ENCODE measurements around the gene EPHA8.

DNA sequence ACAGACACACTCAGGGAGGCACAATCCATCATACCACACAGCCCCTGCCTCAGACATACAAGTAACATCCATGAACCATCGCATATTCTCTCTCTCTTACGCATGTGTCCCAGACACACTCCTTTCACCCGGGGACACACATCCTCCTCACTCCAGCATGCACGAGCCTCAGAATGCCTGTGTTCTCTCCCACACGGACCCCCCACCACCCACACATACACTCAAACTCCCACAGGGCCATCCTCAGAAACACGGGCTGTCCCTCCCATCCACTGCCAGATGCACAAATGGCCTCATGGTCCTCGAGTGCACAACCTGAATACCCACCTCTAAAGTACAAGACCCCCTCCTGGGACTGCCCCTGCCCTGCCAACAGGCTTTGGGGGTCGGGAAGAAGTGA, 78.0 kb downstream of the EPHA8 start:
- TF ChIP-seq, protein P1, sequence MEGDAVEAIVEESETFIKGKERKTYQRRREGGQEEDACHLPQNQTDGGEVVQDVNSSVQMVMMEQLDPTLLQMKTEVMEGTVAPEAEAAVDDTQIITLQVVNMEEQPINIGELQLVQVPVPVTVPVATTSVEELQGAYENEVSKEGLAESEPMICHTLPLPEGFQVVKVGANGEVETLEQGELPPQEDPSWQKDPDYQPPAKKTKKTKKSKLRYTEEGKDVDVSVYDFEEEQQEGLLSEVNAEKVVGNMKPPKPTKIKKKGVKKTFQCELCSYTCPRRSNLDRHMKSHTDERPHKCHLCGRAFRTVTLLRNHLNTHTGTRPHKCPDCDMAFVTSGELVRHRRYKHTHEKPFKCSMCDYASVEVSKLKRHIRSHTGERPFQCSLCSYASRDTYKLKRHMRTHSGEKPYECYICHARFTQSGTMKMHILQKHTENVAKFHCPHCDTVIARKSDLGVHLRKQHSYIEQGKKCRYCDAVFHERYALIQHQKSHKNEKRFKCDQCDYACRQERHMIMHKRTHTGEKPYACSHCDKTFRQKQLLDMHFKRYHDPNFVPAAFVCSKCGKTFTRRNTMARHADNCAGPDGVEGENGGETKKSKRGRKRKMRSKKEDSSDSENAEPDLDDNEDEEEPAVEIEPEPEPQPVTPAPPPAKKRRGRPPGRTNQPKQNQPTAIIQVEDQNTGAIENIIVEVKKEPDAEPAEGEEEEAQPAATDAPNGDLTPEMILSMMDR (IDR thresholded peaks at IDR 0.05): no peak
- TF ChIP-seq POLR2A (IDR thresholded peaks at IDR 0.05; ENCODE audit: low read depth): no peak
- no peak for TF ChIP-seq POLR2AphosphoS5 (IDR thresholded peaks at IDR 0.05)
